DOHH2 (cell line): ENCODE results near the gene RPS6KA4.

Experiments
- CTCF ChIP-seq: fragments of 200-600 bp; sonication (generic); IDR thresholded peaks from one replicate; pipeline ENCODE4 v1.5.1; 2014; ENCODE audit warnings: antibody characterized with exemption, mild to moderate bottlenecking, low read depth, low read length; ENCODE audit not compliant: poor library complexity, severe bottlenecking
- EZH2phosphoT487 ChIP-seq: fragments of 200-600 bp; sonication (generic); IDR thresholded peaks from 2 replicates; pipeline ENCODE4 v1.6.1; 2017; ENCODE audit warnings: borderline replicate concordance, mild to moderate bottlenecking, antibody characterized with exemption, low read length, moderate library complexity, mixed read lengths

GRCh38 chr11:64341429-64341828, 17.5 kb upstream of the RPS6KA4 start:
- TF ChIP-seq CTCF (no peak), EZH2phosphoT487 (no peak)
